HG03565 (cell line): Measurements from ENCODE around the gene DDO.
"Not testable (repeated sequence)": the region's sequence is repeated elsewhere in the genome, so short reads cannot be mapped to it uniquely, and the experiment has no call there.

ENCODE experiments used
- ATAC-seq: cut with Tn5 transposase; IDR thresholded peaks from one replicate; pipeline ENCODE4 v1.9.1; 2021; ENCODE audit warnings: mild to moderate bottlenecking, moderate library complexity; ENCODE audit not compliant: unreplicated experiment

DDO gene

GRCh38 chr6:110415086-110415916 is at the start of gene DDO:
Gene DDO, minus strand, starts transcription at chr6:110415575. Its CDS starts 2,113 bp downstream, at chr6:110413462.
- no peak for ATAC-seq

GRCh38 chr6:110462884-110463481 is 47.6 kb upstream of the DDO start:
- no peak for ATAC-seq

GRCh38 chr6:110461376-110461775 is 46.0 kb upstream of the DDO start:
- no peak for ATAC-seq

GRCh38 chr6:110459137-110459536 is 43.8 kb upstream of the DDO start:
- no peak for ATAC-seq

GRCh38 chr6:110458476-110458875 is 43.1 kb upstream of the DDO start:
- ATAC-seq, result no peak

- ATAC-seq, result not testable (repeated sequence)
Observed at GRCh38 chr6:110457567-110458175, 42.3 kb upstream of the DDO start.

GRCh38 chr6:110456694-110457093 is 41.3 kb upstream of the DDO start:
- no peak for ATAC-seq

GRCh38 chr6:110449541-110449895 is 34.1 kb upstream of the DDO start:
- ATAC-seq, result no peak

- no peak for ATAC-seq
Observed at GRCh38 chr6:110448846-110449540, 33.6 kb upstream of the DDO start.

GRCh38 chr6:110447761-110448160 is 32.4 kb upstream of the DDO start:
- ATAC-seq, result no peak

GRCh38 chr6:110446405-110446804 is 31.0 kb upstream of the DDO start:
- no peak for ATAC-seq

- ATAC-seq, result no peak
Observed at GRCh38 chr6:110440026-110440425, 24.7 kb upstream of the DDO start.

GRCh38 chr6:110439356-110439755 is 24.0 kb upstream of the DDO start:
- ATAC-seq, result no peak

- no peak for ATAC-seq
Observed at GRCh38 chr6:110434961-110435602, 19.7 kb upstream of the DDO start.

GRCh38 chr6:110432285-110432900 is 17.0 kb upstream of the DDO start:
- no peak for ATAC-seq

- no peak for ATAC-seq
Observed at GRCh38 chr6:110430741-110431140, 15.4 kb upstream of the DDO start.

GRCh38 chr6:110430236-110430635 is 14.9 kb upstream of the DDO start:
- ATAC-seq, result no peak

- ATAC-seq, result no peak
Observed at GRCh38 chr6:110428153-110428552, 12.8 kb upstream of the DDO start.

- no peak for ATAC-seq
Observed at GRCh38 chr6:110425816-110426215, 10.4 kb upstream of the DDO start.

GRCh38 chr6:110422444-110422822 is 7.1 kb upstream of the DDO start:
- no peak for ATAC-seq
